Thyroid gland (tissue), 4 donors: ENCODE data around the gene DNAJB6. TPM values are rescaled to one million over a fixed set of nuclear protein-coding genes. Genes with fewer than 3 reads are reported as not detected.

Source experiments
- DNase-seq, 2 donors: peaks; one replicate each; pipeline ENCODE4 v3.0.0-alpha.2; 2019
- H3K27ac ChIP-seq, 3 donors: fragments of 200-600 bp; sonication (generic); 1 replicate in 2 of 3; 2 replicates in 1 of 3; pipeline ENCODE4 v1.5.1; 2016 to 2019; ENCODE audit warnings: mild to moderate bottlenecking in 1 of 3, moderate library complexity in 1 of 3
- H3K27me3 ChIP-seq: fragments of 200-600 bp; sonication (generic); one replicate; pipeline ENCODE4 v1.5.1; 2019
- H3K36me3 ChIP-seq, 2 donors: fragments of 200-600 bp; sonication (generic); one replicate each; pipeline ENCODE4 v1.5.1; 2016 to 2019
- H3K4me1 ChIP-seq, 2 donors: fragments of 200-600 bp; sonication (generic); one replicate each; pipeline ENCODE4 v1.5.1; 2017 to 2019
- H3K4me3 ChIP-seq, 3 donors: fragments of 200-600 bp; sonication (generic); replicated peaks in 1 of 3; 1 replicate in 2 of 3; 2 replicates in 1 of 3; pipeline ENCODE4 v1.5.1; 2016; ENCODE audit warnings: mild to moderate bottlenecking in 1 of 3
- H3K9me3 ChIP-seq: fragments of 200-600 bp; sonication (generic); one replicate; pipeline ENCODE4 v1.5.1; 2017
- POLR2A ChIP-seq, 2 donors: fragments of 450-650 bp; IDR thresholded peaks; one replicate each; pipeline ENCODE4 v1.6.1; 2017; ENCODE audit warnings: antibody characterized with exemption in 2 of 2, mild to moderate bottlenecking in 2 of 2, moderate library complexity in 1 of 2
- WGBS, 2 donors: methylation state at CpG; one replicate each; pipeline ENCODE4 v1.1.5; 2017; 5-methylcytosine and 5-hydroxymethylcytosine counted together
- intact Hi-C: fragments of 100-400 bp; cut with DNase I; formaldehyde crosslinking; loops from one replicate; pipeline ENCODE4 v1.15.1; 2023
- total RNA-seq, 4 donors: library from RNA; depleted of rRNA; stranded (reverse); fragments of >200 nt; gene quantifications; one replicate each; pipeline ENCODE4 v1.2.3, GENCODE V29; 2016
- TF ChIP-seq, protein P1 (sequence below), 6 experiments: fragments of 200-600 bp in 3 of 6; fragments of 450-650 bp in 3 of 6; sonication (generic) in 3 of 6; IDR thresholded peaks; one replicate each; pipeline ENCODE4 v1.5.1; 2016 to 2019; ENCODE audit warnings: antibody characterized with exemption in 6 of 6, mild to moderate bottlenecking in 2 of 6, inconsistent platforms in 1 of 6, moderate library complexity in 1 of 6

The DNAJB6 gene
- total RNA-seq, 4 donors from 2014 or later: 80.7 to 92.7 (median 91.1) TPM

DNA sequence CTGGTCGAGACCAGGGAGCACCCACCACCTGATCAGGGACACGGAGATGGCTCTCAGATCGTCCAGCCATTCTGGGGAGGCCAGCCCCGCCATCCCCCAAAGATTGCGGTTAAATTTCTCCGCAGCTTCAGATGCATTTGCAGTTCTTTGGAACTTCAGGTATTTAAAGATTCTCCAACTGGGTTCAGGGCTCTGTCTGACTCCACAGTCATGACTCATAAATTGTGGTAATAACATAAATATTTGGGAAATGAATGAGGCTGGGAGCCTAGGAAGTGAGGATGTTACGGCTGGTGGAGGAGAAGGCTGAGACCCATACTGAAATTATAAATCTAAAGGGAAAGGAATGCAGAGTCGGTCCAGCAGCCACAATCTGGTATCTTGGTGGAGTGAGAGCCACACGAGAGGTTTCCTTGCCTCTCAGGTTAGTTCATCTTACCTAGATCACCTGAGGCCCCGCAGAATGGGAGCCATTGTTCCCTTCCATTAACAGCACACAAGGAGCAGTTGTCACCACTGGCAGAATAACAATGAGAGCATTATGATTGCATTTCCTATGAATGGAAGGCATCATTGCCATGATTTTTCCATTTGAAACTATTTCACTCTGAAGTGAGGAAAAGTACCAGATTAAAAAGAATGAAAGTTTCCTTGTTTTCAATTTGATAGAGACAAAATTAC lies 26.7 kb upstream of the DNAJB6 start:
- Histone ChIP-seq H3K27ac (no peak overlapping the region), H3K36me3 (no peaks in the 10 kb centered on the region), H3K4me1 (no peaks in the 10 kb centered on the region), H3K4me3 (no peak overlapping the region), H3K9me3 (no peaks in the 10 kb centered on the region), H3K27me3 (no peaks in the 10 kb centered on the region)
- 69 to 79% methylated on average over 10 of the region's 10 CpGs for WGBS, 2 donors
- intact Hi-C loops: no loop called here
- TF ChIP-seq, protein P1, sequence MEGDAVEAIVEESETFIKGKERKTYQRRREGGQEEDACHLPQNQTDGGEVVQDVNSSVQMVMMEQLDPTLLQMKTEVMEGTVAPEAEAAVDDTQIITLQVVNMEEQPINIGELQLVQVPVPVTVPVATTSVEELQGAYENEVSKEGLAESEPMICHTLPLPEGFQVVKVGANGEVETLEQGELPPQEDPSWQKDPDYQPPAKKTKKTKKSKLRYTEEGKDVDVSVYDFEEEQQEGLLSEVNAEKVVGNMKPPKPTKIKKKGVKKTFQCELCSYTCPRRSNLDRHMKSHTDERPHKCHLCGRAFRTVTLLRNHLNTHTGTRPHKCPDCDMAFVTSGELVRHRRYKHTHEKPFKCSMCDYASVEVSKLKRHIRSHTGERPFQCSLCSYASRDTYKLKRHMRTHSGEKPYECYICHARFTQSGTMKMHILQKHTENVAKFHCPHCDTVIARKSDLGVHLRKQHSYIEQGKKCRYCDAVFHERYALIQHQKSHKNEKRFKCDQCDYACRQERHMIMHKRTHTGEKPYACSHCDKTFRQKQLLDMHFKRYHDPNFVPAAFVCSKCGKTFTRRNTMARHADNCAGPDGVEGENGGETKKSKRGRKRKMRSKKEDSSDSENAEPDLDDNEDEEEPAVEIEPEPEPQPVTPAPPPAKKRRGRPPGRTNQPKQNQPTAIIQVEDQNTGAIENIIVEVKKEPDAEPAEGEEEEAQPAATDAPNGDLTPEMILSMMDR (IDR thresholded peaks at IDR 0.05): no peak
- no peak for TF ChIP-seq POLR2A (IDR thresholded peaks at IDR 0.05)
- DNase-seq: no peak

DNA sequence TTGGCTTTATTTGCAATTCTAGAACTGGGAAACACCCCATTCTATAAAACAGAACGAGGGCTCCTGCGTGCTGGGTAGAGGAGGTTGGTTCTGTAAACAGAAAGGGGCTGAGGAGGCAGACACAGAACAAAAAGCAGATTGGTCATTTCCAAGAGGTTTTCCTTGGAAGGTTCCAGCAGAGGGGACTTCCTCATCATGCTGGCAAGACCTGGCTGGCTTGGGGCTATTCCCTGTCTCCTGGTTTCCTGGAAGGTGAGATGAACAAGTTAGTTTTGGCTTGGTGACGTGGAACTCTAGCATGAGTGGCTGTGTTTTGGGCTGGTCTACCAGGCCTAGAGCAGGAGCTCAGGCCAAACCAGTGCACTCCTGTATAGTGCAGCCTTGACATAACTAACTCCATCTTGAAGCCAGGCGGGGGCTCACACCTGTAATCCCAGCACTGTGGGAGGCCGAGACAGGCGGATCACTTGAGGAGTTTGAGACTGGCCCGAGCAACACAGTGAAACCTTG lies 26.1 kb upstream of the DNAJB6 start:
- Histone ChIP-seq H3K4me1 (no peaks in the 10 kb centered on the region), H3K4me3 (no peak overlapping the region), H3K36me3 (no peaks in the 10 kb centered on the region), H3K27me3 (no peaks in the 10 kb centered on the region), H3K9me3 (no peaks in the 10 kb centered on the region), H3K27ac (no peak overlapping the region)
- intact Hi-C loops: no loop called here
- DNase-seq: no peak
- TF ChIP-seq, protein P1 (IDR thresholded peaks at IDR 0.05): no peak
- no peak for TF ChIP-seq POLR2A (IDR thresholded peaks at IDR 0.05)
- 72 to 74% methylated on average over 7 of the region's 7 CpGs for WGBS, 2 donors

DNA sequence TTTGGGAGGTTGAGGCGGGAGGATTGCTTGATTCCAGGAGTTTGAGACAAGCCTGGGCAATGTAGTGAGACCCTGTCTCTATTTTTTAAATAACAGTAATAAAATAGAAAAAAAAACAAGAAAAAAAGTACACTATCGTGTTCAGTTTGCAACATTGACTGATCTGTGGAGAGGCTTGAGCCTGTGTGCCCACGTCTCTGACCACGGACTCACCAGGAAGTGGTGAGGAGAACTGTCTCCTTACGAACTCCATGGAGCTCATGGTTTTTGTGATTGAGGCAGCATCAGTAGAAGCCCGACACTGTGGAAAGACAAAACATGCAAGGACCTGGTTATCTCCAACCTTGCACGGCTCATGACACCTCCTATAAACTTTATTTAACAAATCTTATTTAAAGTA lies 23.9 kb upstream of the DNAJB6 start:
- Histone ChIP-seq H3K4me3 (no peak overlapping the region), H3K36me3 (no peaks in the 10 kb centered on the region), H3K9me3 (no peaks in the 10 kb centered on the region), H3K27me3 (no peaks in the 10 kb centered on the region), H3K4me1 (no peaks in the 10 kb centered on the region), H3K27ac (no peak overlapping the region)
- 84 to 86% methylated on average over 7 of the region's 7 CpGs for WGBS, 2 donors
- TF ChIP-seq, protein P1 (IDR thresholded peaks at IDR 0.05): no peak
- DNase-seq: no peak
- intact Hi-C loops: no loop called here

DNA sequence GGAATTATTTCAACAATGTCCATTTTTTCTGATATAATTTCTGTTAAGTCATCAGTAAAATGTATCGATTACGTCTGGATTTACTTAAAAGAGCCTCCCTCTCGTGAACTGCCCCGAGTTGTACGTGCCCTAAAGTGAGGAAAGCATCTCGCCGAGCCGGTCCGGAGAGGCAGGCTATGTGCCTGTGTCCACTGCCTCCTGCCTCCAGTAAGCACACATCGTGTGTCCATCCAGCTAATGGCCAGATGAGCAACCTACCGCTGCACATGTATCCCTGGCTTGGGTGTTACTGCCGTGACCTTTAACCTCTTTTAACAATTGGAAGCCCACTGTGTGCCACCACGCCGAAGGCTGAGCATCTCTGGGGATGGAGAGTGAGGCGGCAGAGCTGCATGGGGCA lies 23.2 kb upstream of the DNAJB6 start:
- no peaks in the 10 kb centered on the region for H3K9me3 ChIP-seq
- 95% methylated on average over 15 of the region's 15 CpGs for WGBS, 2 donors
- H3K36me3 ChIP-seq: no peaks in the 10 kb centered on the region
- no peak for DNase-seq
- H3K27ac ChIP-seq: no peak overlapping the region
- no peaks in the 10 kb centered on the region for H3K27me3 ChIP-seq
- no peaks in the 10 kb centered on the region for H3K4me1 ChIP-seq
- TF ChIP-seq, protein P1 (IDR thresholded peaks at IDR 0.05): no peak
- TF ChIP-seq POLR2A (IDR thresholded peaks at IDR 0.05): no peak
- intact Hi-C loops: no loop called here
- no peak overlapping the region for H3K4me3 ChIP-seq

DNA sequence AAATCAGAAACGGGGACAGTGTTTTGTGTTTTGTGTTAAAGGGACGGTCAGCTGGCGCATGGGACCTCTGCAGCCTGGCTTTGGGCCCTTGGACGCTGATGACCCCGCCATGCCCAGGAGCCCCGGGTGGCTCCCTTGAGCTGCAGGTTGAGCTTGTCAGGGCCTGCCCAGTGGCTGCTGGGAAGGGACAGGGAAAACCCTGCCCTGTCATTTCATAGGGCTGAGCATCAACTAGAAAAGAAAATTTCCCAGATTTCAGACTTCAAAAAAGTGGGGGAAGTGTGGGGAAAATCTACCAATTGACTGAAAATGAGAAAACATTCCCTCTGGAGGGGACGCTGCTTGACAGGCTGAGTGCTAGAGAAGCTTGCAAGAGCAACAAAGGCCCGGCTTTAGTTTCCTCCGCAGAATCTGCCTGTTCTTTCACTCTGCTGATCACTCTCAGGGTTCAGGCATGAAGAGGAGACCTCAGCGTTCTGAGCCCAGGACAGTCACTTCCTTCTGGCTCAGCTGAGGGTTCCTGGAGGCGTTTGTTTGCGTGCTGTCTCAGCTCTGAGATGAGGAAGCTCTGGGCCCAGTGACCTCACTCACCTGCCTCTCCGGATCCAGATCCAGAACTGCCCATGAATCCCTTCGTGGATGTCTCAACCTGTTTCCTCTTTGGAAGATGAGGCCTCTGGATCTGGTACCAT lies 18.6 kb upstream of the DNAJB6 start:
- intact Hi-C loops: no loop called here
- WGBS, 2 donors: 62 to 68% methylated on average over 12 to 14 of the region's 14 CpGs
- no peaks in the 10 kb centered on the region for H3K4me1 ChIP-seq
- no peaks in the 10 kb centered on the region for H3K36me3 ChIP-seq
- TF ChIP-seq POLR2A (IDR thresholded peaks at IDR 0.05): no peak
- TF ChIP-seq, protein P1 (IDR thresholded peaks at IDR 0.05): no peak
- no peaks in the 10 kb centered on the region for H3K9me3 ChIP-seq
- H3K27me3 ChIP-seq: no peaks in the 10 kb centered on the region
- no peak for DNase-seq
- H3K27ac ChIP-seq: no peak overlapping the region
- no peak overlapping the region for H3K4me3 ChIP-seq
